OCI-LY3 (cell line): ENCODE data around the gene ANGPTL3.

ENCODE experiments used
- H2AFZ ChIP-seq: fragments of 200-600, 300-600 bp; shearing (Covaris generic); 2 replicates; pipeline ENCODE4 v1.6.0; 2014; ENCODE audit warnings: antibody characterized with exemption, low read depth, low read length
- H3K27ac ChIP-seq: fragments of 200-600, 300-600 bp; sonication (generic); 2 replicates; pipeline ENCODE4 v1.5.1; 2014; ENCODE audit warnings: mild to moderate bottlenecking, low read length, moderate library complexity, mixed read lengths
- H3K27me3 ChIP-seq: fragments of 200-600, 300-600 bp; sonication (generic); 2 replicates; pipeline ENCODE4 v1.6.1; 2014; ENCODE audit warnings: low read depth, low read length, mixed read lengths
- H3K36me3 ChIP-seq: fragments of 200-600, 300-600 bp; sonication (generic); replicated peaks from 2 replicates; pipeline ENCODE3; 2014; ENCODE audit warnings: low read depth, low read length, mixed read lengths
- H3K4me1 ChIP-seq: fragments of 300-600, 200-600 bp; sonication (generic); 2 replicates; pipeline ENCODE4 v1.6.1; 2014; ENCODE audit warnings: low read length, mixed read lengths
- H3K4me2 ChIP-seq: fragments of 200-600, 300-600 bp; sonication (generic); 2 replicates; pipeline ENCODE4 v1.6.1; 2014; ENCODE audit warnings: low read length, mixed read lengths
- H3K4me3 ChIP-seq: fragments of 300-600, 200-600 bp; sonication (generic); 2 replicates; pipeline ENCODE4 v1.5.1; 2014; ENCODE audit warnings: antibody characterized with exemption, mild to moderate bottlenecking, low read length, moderate library complexity
- H3K79me2 ChIP-seq: fragments of 300-600, 200-600 bp; shearing (Covaris generic); 2 replicates; pipeline ENCODE4 v1.6.1; 2014; ENCODE audit warnings: mild to moderate bottlenecking, low read length, mixed read lengths
- H3K9ac ChIP-seq: fragments of 300-600, 200-600 bp; shearing (Covaris generic); 2 replicates; pipeline ENCODE4 v1.6.0; 2014; ENCODE audit warnings: mild to moderate bottlenecking, low read length, moderate library complexity
- H3K9me3 ChIP-seq: fragments of 200-600, 300-600 bp; shearing (Covaris generic); 2 replicates; pipeline ENCODE4 v1.6.1; 2014; ENCODE audit warnings: low read length, mixed read lengths; ENCODE audit not compliant: insufficient read depth
- H4K20me1 ChIP-seq: fragments of 200-600, 300-600 bp; sonication (generic); 2 replicates; pipeline ENCODE4 v1.6.1; 2016; ENCODE audit warnings: low read length, mixed read lengths; ENCODE audit not compliant: insufficient read depth
- CTCF ChIP-seq: fragments of 200-600, 300-600 bp; sonication (generic); IDR thresholded peaks from 2 replicates; pipeline ENCODE4 v1.5.1; 2014; ENCODE audit warnings: antibody characterized with exemption, low read length, low read depth
- EZH2phosphoT487 ChIP-seq: fragments of 200-600 bp; shearing (Covaris generic); IDR thresholded peaks from 2 replicates; pipeline ENCODE4 v1.6.1; 2018; ENCODE audit warnings: antibody characterized with exemption, mixed run types, low read depth

The ANGPTL3 gene

GRCh38 chr1:62612770-62613169, 15.4 kb downstream of the ANGPTL3 start:
- Histone ChIP-seq H3K9ac (no peak overlapping the region), H3K79me2 (no peaks in the 10 kb centered on the region), H3K4me2 (peak overlapping the region; percentile 56), H3K27ac (no peak overlapping the region), H3K27me3 (peaks cover 9% of the 10 kb centered on the region; the same call in 1 of the 2 replicates), H3K36me3 (no peaks in the 10 kb centered on the region), H4K20me1 (0 out of 2 replicates have a peak, but pooled peaks cover 6% of the 10 kb centered on the region), H3K4me1 (peaks cover 14% of the 10 kb centered on the region), H3K9me3 (no peaks in the 10 kb centered on the region), H3K4me3 (peak overlapping the region; percentile 41), H2AFZ (no peak overlapping the region)
- no peak for TF ChIP-seq EZH2phosphoT487
- no peak for TF ChIP-seq CTCF

DNA sequence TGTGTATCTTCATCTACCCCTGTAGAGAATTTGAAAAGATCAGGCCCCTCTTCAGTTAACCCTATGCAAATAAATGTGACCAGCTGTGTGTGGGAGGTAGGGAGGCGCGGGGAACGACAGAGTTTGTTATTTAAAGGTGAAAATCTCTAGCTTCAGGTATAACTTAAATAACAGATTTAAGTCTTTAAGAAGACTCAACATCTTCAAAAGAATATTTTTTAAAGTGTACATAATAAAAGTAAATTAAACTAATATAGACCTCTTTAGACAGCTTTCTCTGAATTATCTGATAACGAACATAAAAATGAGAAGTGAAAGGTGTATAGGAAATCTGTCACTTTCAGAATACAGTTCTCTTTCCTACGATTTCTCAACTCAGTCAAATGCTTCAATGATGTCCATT, 16.0 kb downstream of the ANGPTL3 start:
- Histone ChIP-seq H3K27ac (no peak overlapping the region), H3K4me3 (peak overlapping the region; percentile 41), H3K27me3 (peaks cover 9% of the 10 kb centered on the region; the same call in 1 of the 2 replicates), H3K36me3 (no peaks in the 10 kb centered on the region), H2AFZ (no peak overlapping the region), H4K20me1 (0 out of 2 replicates have a peak, but pooled peaks cover 6% of the 10 kb centered on the region), H3K79me2 (no peaks in the 10 kb centered on the region), H3K9ac (no peak overlapping the region), H3K4me2 (peak overlapping the region; percentile 56), H3K9me3 (no peaks in the 10 kb centered on the region), H3K4me1 (peaks cover 14% of the 10 kb centered on the region)
- TF ChIP-seq EZH2phosphoT487, result no peak
- TF ChIP-seq CTCF, result no peak

- Histone ChIP-seq H3K27ac (no peak overlapping the region), H3K4me2 (peak overlapping the region; percentile 56), H3K4me1 (peaks cover 14% of the 10 kb centered on the region), H3K9me3 (no peaks in the 10 kb centered on the region), H3K79me2 (no peaks in the 10 kb centered on the region), H3K4me3 (no peak overlapping the region), H3K9ac (no peak overlapping the region), H4K20me1 (0 out of 2 replicates have a peak, but pooled peaks cover 6% of the 10 kb centered on the region), H3K36me3 (no peaks in the 10 kb centered on the region), H2AFZ (no peak overlapping the region), H3K27me3 (peaks cover 9% of the 10 kb centered on the region; the same call in 1 of the 2 replicates)
- no peak for TF ChIP-seq EZH2phosphoT487
- no peak for TF ChIP-seq CTCF
Observed at GRCh38 chr1:62613890-62614289, 16.6 kb downstream of the ANGPTL3 start.

- no peak overlapping the region for H3K27ac ChIP-seq
Observed at GRCh38 chr1:62621907-62622306, 24.6 kb downstream of the ANGPTL3 start.

More at GRCh38 chr1:62621907-62622306, 24.6 kb downstream of the ANGPTL3 start:
- no peaks in the 10 kb centered on the region for H3K79me2 ChIP-seq
- H2AFZ ChIP-seq, result no peak overlapping the region
- peak overlapping the region; percentile 29; the same call in 1 of the 2 replicates for H3K4me2 ChIP-seq
- no peaks in the 10 kb centered on the region for H3K9me3 ChIP-seq
- no peaks in the 10 kb centered on the region for H3K36me3 ChIP-seq
- H3K4me3 ChIP-seq, result no peak overlapping the region
- no peaks in the 10 kb centered on the region for H4K20me1 ChIP-seq
- no peaks in the 10 kb centered on the region for H3K27me3 ChIP-seq
- no peak overlapping the region for H3K9ac ChIP-seq
- TF ChIP-seq EZH2phosphoT487 (no peak), CTCF (no peak)
- peaks cover 15% of the 10 kb centered on the region for H3K4me1 ChIP-seq
